ENCODE data around the gene APOLD1.
"Not testable (repeated sequence)": the region's sequence is repeated elsewhere in the genome, so short reads cannot be mapped to it uniquely, and the experiment has no call there.

Gene APOLD1

GRCh38 chr12:12799163-12799920 is 13.9 kb downstream of the APOLD1 start:
- Histone ChIP-seq H3K27ac (replicated peaks) (no peak overlapping the region), H3K4me3 (replicated peaks; ENCODE audit: insufficient read depth, low read length) (no peak overlapping the region), H3K27me3 (ENCODE audit: insufficient read depth, poor library complexity, severe bottlenecking) (no peaks in the 10 kb centered on the region)
- no peak for DNase-seq (ENCODE audit: low read depth in 1 of 2, low spot score in 1 of 2)
- TF ChIP-seq CTCF (IDR thresholded peaks at IDR 0.05; ENCODE audit: insufficient read depth, low read length) = no peak
- no peak for TF ChIP-seq SPI1 (IDR thresholded peaks at IDR 0.05; ENCODE audit: borderline replicate concordance, low read depth)
- TF ChIP-seq REST (IDR thresholded peaks at IDR 0.05; ENCODE audit: insufficient replicate concordance, low read depth) = no peak

GRCh38 chr12:12800406-12801180 is 15.1 kb downstream of the APOLD1 start:
- TF ChIP-seq SPI1 (IDR thresholded peaks at IDR 0.05; ENCODE audit: borderline replicate concordance, low read depth) (no peak), GABPA (IDR thresholded peaks at IDR 0.05; ENCODE audit: low read depth) (no peak), REST (IDR thresholded peaks at IDR 0.05; ENCODE audit: insufficient replicate concordance, low read depth) (no peak), POLR2AphosphoS5 (IDR thresholded peaks at IDR 0.05; ENCODE audit: low read depth) (no peak), CTCF (IDR thresholded peaks at IDR 0.05; ENCODE audit: insufficient read depth, low read length) (no peak)
- no peak overlapping the region for H3K27ac ChIP-seq (replicated peaks)
- no peak for DNase-seq (ENCODE audit: low read depth in 1 of 2, low spot score in 1 of 2)
- no peaks in the 10 kb centered on the region for H3K27me3 ChIP-seq (ENCODE audit: insufficient read depth, poor library complexity, severe bottlenecking)
- H3K4me3 ChIP-seq (replicated peaks; ENCODE audit: insufficient read depth, low read length) = no peak overlapping the region

GRCh38 chr12:12801656-12802055 is 16.2 kb downstream of the APOLD1 start:
- DNase-seq (ENCODE audit: low read depth in 1 of 2, low spot score in 1 of 2); H3K27me3 ChIP-seq (ENCODE audit: insufficient read depth, poor library complexity, severe bottlenecking); H3K27ac ChIP-seq (replicated peaks); H3K4me3 ChIP-seq (replicated peaks; ENCODE audit: insufficient read depth, low read length): not testable (repeated sequence)

- H3K27ac ChIP-seq (replicated peaks) = no peak overlapping the region
- peak; percentile 35 to 50 for DNase-seq (ENCODE audit: low read depth in 1 of 2, low spot score in 1 of 2)
- H3K27me3 ChIP-seq (ENCODE audit: insufficient read depth, poor library complexity, severe bottlenecking) = no peaks in the 10 kb centered on the region
- H3K4me3 ChIP-seq (replicated peaks; ENCODE audit: insufficient read depth, low read length) = no peak overlapping the region
- no peak for TF ChIP-seq SPI1 (IDR thresholded peaks at IDR 0.05; ENCODE audit: borderline replicate concordance, low read depth)
- TF ChIP-seq REST (IDR thresholded peaks at IDR 0.05; ENCODE audit: insufficient replicate concordance, low read depth) = no peak
- no peak for TF ChIP-seq POLR2AphosphoS5 (IDR thresholded peaks at IDR 0.05; ENCODE audit: low read depth)
- no peak for TF ChIP-seq CTCF (IDR thresholded peaks at IDR 0.05; ENCODE audit: insufficient read depth, low read length)
- no peak for TF ChIP-seq GABPA (IDR thresholded peaks at IDR 0.05; ENCODE audit: low read depth)
Observed at GRCh38 chr12:12803186-12803585, 17.7 kb downstream of the APOLD1 start.

Data from HL-60 (cell line).